ENCODE data around the gene LACRT. TPM values are rescaled to one million over a fixed set of nuclear protein-coding genes. Genes with fewer than 3 reads are reported as not detected.

The LACRT gene
- total and polyA plus RNA-seq, 4 experiments from 2014 or later: not detected

- intact Hi-C loops (cut with micrococcal nuclease): no loop called here
- ChIA-PET POLR2A (ENCODE audit: partially characterized antibody) (no interaction called here), CTCF (ENCODE audit: partially characterized antibody) (interaction anchor here (0.7 kb wide), 1 partner anchor 27 kb away, joined by 3 read pairs; no protein-coding TSS in a partner anchor)
- no peaks in the 10 kb centered on the region for H3K36me3 Mint-ChIP-seq
- H3K27me3 ChIP-seq (ENCODE audit: insufficient read depth, low read length): peaks cover 10% of the 10 kb centered on the region
- no peak overlapping the region for H3K27ac ChIP-seq (ENCODE audit: low read depth, low read length)
- no peak for DNase-seq
- H3K4me3 ChIP-seq (ENCODE audit: low read length in 2 of 2): no peak overlapping the region
- no peaks in the 10 kb centered on the region for H3K9me3 ChIP-seq (ENCODE audit: control insufficient read depth in 1 of 2, low read length in 2 of 2)
- no peaks in the 10 kb centered on the region for H3K4me1 ChIP-seq (ENCODE audit: insufficient read depth, low read length)
- H3K9me3 Mint-ChIP-seq: peaks cover 1 to 22% (median 15%) of the 10 kb centered on the region in 8 donors
- H3K4me1 Mint-ChIP-seq: peaks cover 0 to 10% (median under 1%) of the 10 kb centered on the region in 4 donors
- H3K27ac Mint-ChIP-seq: no peak overlapping the region
- peaks cover 45 to 47% of the 10 kb centered on the region in 2 donors for H3K27me3 Mint-ChIP-seq
- no peaks in the 10 kb centered on the region for H3K36me3 ChIP-seq (ENCODE audit: insufficient read depth, low read length)
- no peak overlapping the region for H3K4me3 Mint-ChIP-seq
Measured at GRCh38 chr12:54624315-54625279, 10.1 kb downstream of the LACRT start.

GRCh38 chr12:54622463-54623183 lies 12.1 kb downstream of the LACRT start:
- Mint-ChIP-seq H3K27ac (no peak overlapping the region), H3K9me3 (peaks cover 0 to 13% (median 9%) of the 10 kb centered on the region in 8 donors), H3K27me3 (peaks cover 40 to 47% of the 10 kb centered on the region in 2 donors), H3K4me1 (peaks cover 0 to 10% (median under 1%) of the 10 kb centered on the region in 4 donors), H3K36me3 (no peaks in the 10 kb centered on the region), H3K4me3 (no peak overlapping the region)
- ChIA-PET POLR2A (ENCODE audit: partially characterized antibody) (no interaction called here), CTCF (ENCODE audit: partially characterized antibody) (no interaction called here)
- no peak for DNase-seq
- intact Hi-C loops (cut with micrococcal nuclease): no loop called here
- no peak overlapping the region for H3K4me3 ChIP-seq (ENCODE audit: low read length in 2 of 2)
- peaks cover 16% of the 10 kb centered on the region for H3K27me3 ChIP-seq (ENCODE audit: insufficient read depth, low read length)
- H3K4me1 ChIP-seq (ENCODE audit: insufficient read depth, low read length): no peaks in the 10 kb centered on the region
- H3K9me3 ChIP-seq (ENCODE audit: control insufficient read depth in 1 of 2, low read length in 2 of 2): no peaks in the 10 kb centered on the region
- no peak overlapping the region for H3K27ac ChIP-seq (ENCODE audit: low read depth, low read length)
- no peaks in the 10 kb centered on the region for H3K36me3 ChIP-seq (ENCODE audit: insufficient read depth, low read length)

GRCh38 chr12:54616933-54617680 lies 17.6 kb downstream of the LACRT start:
- ChIA-PET POLR2A (ENCODE audit: partially characterized antibody) (no interaction called here), CTCF (ENCODE audit: partially characterized antibody) (no interaction called here)
- Mint-ChIP-seq H3K36me3 (no peaks in the 10 kb centered on the region), H3K27ac (no peak overlapping the region), H3K9me3 (peaks cover 0 to 2% (median 0%) of the 10 kb centered on the region in 8 donors), H3K4me3 (no peak overlapping the region), H3K27me3 (peaks cover 28 to 42% of the 10 kb centered on the region in 2 donors), H3K4me1 (no peaks in the 10 kb centered on the region)
- DNase-seq: no peak
- H3K36me3 ChIP-seq (ENCODE audit: insufficient read depth, low read length): no peaks in the 10 kb centered on the region
- intact Hi-C loops (cut with micrococcal nuclease): no loop called here
- no peak overlapping the region for H3K4me3 ChIP-seq (ENCODE audit: low read length in 2 of 2)
- peaks cover 28% of the 10 kb centered on the region for H3K27me3 ChIP-seq (ENCODE audit: insufficient read depth, low read length)
- peaks cover 3% of the 10 kb centered on the region for H3K4me1 ChIP-seq (ENCODE audit: insufficient read depth, low read length)
- H3K27ac ChIP-seq (ENCODE audit: low read depth, low read length): no peak overlapping the region
- H3K9me3 ChIP-seq (ENCODE audit: control insufficient read depth in 1 of 2, low read length in 2 of 2): no peaks in the 10 kb centered on the region

- intact Hi-C loops (cut with micrococcal nuclease): no loop called here
- Mint-ChIP-seq H3K4me1 (no peaks in the 10 kb centered on the region), H3K27me3 (peaks cover 25 to 31% of the 10 kb centered on the region in 2 donors), H3K4me3 (no peak overlapping the region), H3K27ac (no peak overlapping the region), H3K36me3 (no peaks in the 10 kb centered on the region), H3K9me3 (peaks cover 0 to 2% (median 0%) of the 10 kb centered on the region in 8 donors)
- Histone ChIP-seq H3K27ac (ENCODE audit: low read depth, low read length) (no peak overlapping the region), H3K27me3 (ENCODE audit: insufficient read depth, low read length) (peaks cover 23% of the 10 kb centered on the region), H3K9me3 (ENCODE audit: control insufficient read depth in 1 of 2, low read length in 2 of 2) (no peaks in the 10 kb centered on the region), H3K4me3 (ENCODE audit: low read length in 2 of 2) (no peak overlapping the region), H3K4me1 (ENCODE audit: insufficient read depth, low read length) (peaks cover 3% of the 10 kb centered on the region), H3K36me3 (ENCODE audit: insufficient read depth, low read length) (no peaks in the 10 kb centered on the region)
- ChIA-PET CTCF (ENCODE audit: partially characterized antibody) (no interaction called here), POLR2A (ENCODE audit: partially characterized antibody) (no interaction called here)
- no peak for DNase-seq
Measured at GRCh38 chr12:54612225-54612750, 22.4 kb downstream of the LACRT start.

GRCh38 chr12:54611715-54612149 lies 23.0 kb downstream of the LACRT start:
- H3K9me3 Mint-ChIP-seq: peaks cover 0 to 1% (median 0%) of the 10 kb centered on the region in 8 donors
- no peaks in the 10 kb centered on the region for H3K4me1 Mint-ChIP-seq
- no peaks in the 10 kb centered on the region for H3K9me3 ChIP-seq (ENCODE audit: control insufficient read depth in 1 of 2, low read length in 2 of 2)
- ChIA-PET CTCF (ENCODE audit: partially characterized antibody) (no interaction called here), POLR2A (ENCODE audit: partially characterized antibody) (no interaction called here)
- no peaks in the 10 kb centered on the region for H3K4me1 ChIP-seq (ENCODE audit: insufficient read depth, low read length)
- H3K27me3 Mint-ChIP-seq: peaks cover 26 to 28% of the 10 kb centered on the region in 2 donors
- H3K4me3 Mint-ChIP-seq: no peak overlapping the region
- H3K36me3 Mint-ChIP-seq: no peaks in the 10 kb centered on the region
- H3K27ac ChIP-seq (ENCODE audit: low read depth, low read length): no peak overlapping the region
- no peak overlapping the region for H3K4me3 ChIP-seq (ENCODE audit: low read length in 2 of 2)
- no peak for DNase-seq
- no peaks in the 10 kb centered on the region for H3K36me3 ChIP-seq (ENCODE audit: insufficient read depth, low read length)
- intact Hi-C loops (cut with micrococcal nuclease): no loop called here
- no peak overlapping the region for H3K27ac Mint-ChIP-seq
- peaks cover 19% of the 10 kb centered on the region for H3K27me3 ChIP-seq (ENCODE audit: insufficient read depth, low read length)

- no peaks in the 10 kb centered on the region for H3K9me3 ChIP-seq (ENCODE audit: control insufficient read depth in 1 of 2, low read length in 2 of 2)
- H3K4me1 ChIP-seq (ENCODE audit: insufficient read depth, low read length): no peaks in the 10 kb centered on the region
- no peak overlapping the region for H3K27ac Mint-ChIP-seq
- POLR2A ChIA-PET (ENCODE audit: partially characterized antibody): no interaction called here
- H3K4me3 Mint-ChIP-seq: no peak overlapping the region
- no peak overlapping the region for H3K27ac ChIP-seq (ENCODE audit: low read depth, low read length)
- peaks cover 8% of the 10 kb centered on the region for H3K27me3 ChIP-seq (ENCODE audit: insufficient read depth, low read length)
- peaks cover 7 to 12% of the 10 kb centered on the region in 2 donors for H3K27me3 Mint-ChIP-seq
- intact Hi-C loops (cut with micrococcal nuclease): no loop called here
- H3K36me3 Mint-ChIP-seq: no peaks in the 10 kb centered on the region
- H3K4me1 Mint-ChIP-seq: no peaks in the 10 kb centered on the region
- DNase-seq: no peak
- H3K36me3 ChIP-seq (ENCODE audit: insufficient read depth, low read length): no peaks in the 10 kb centered on the region
- CTCF ChIA-PET (ENCODE audit: partially characterized antibody): interaction anchor here (1.5 kb wide), 1 partner anchor 12 kb away, joined by 4 read pairs; no protein-coding TSS in a partner anchor
- no peaks in the 10 kb centered on the region for H3K9me3 Mint-ChIP-seq
- H3K4me3 ChIP-seq (ENCODE audit: low read length in 2 of 2): no peak overlapping the region
Measured at GRCh38 chr12:54608769-54609168, 25.9 kb downstream of the LACRT start.

All from CD4-positive, alpha-beta memory T cell (primary cell).